ENCODE measurements around the gene SPRY4. TPM values are rescaled to one million over a fixed set of nuclear protein-coding genes. Genes with fewer than 3 reads are reported as not detected.

The SPRY4 gene
- total RNA-seq, 3 donors from 2014 or later: 13.0 to 18.0 (median 14.5) TPM

- TF ChIP-seq CTCF (IDR thresholded peaks at IDR 0.05) (no peak), POLR2AphosphoS5 (IDR thresholded peaks at IDR 0.05) (no peak), POLR2A (IDR thresholded peaks at IDR 0.05) (no peak)
- Histone ChIP-seq H3K36me3 (no peaks in the 10 kb centered on the region), H3K27ac (no peak overlapping the region), H3K4me1 (no peaks in the 10 kb centered on the region), H3K9me3 (no peaks in the 10 kb centered on the region), H3K4me3 (no peak overlapping the region), H3K27me3 (no peaks in the 10 kb centered on the region)
- intact Hi-C loops (cut with DNase I; ENCODE audit: low total_unique reads): no loop called here
- DNase-seq (ENCODE audit: low spot score in 2 of 2): no peak
These were observed 16.5 kb downstream of the SPRY4 start for GRCh38 chr5:142308358-142308757.

- DNase-seq (ENCODE audit: low spot score in 2 of 2): no peak
- intact Hi-C loops (cut with DNase I; ENCODE audit: low total_unique reads): no loop called here
- Histone ChIP-seq H3K9me3 (no peaks in the 10 kb centered on the region), H3K27me3 (no peaks in the 10 kb centered on the region), H3K4me1 (no peaks in the 10 kb centered on the region), H3K36me3 (no peaks in the 10 kb centered on the region), H3K4me3 (no peak overlapping the region), H3K27ac (no peak overlapping the region)
- TF ChIP-seq POLR2AphosphoS5 (IDR thresholded peaks at IDR 0.05): no peak
- TF ChIP-seq CTCF (IDR thresholded peaks at IDR 0.05): no peak
- no peak for TF ChIP-seq POLR2A (IDR thresholded peaks at IDR 0.05)
These were observed 17.5 kb downstream of the SPRY4 start for GRCh38 chr5:142307146-142307890.

GRCh38 chr5:142306077-142306502, 18.7 kb downstream of the SPRY4 start:
- H3K27me3 ChIP-seq: no peaks in the 10 kb centered on the region
- H3K27ac ChIP-seq: no peak overlapping the region
- no peaks in the 10 kb centered on the region for H3K9me3 ChIP-seq
- no peak overlapping the region for H3K4me3 ChIP-seq
- no peak for DNase-seq (ENCODE audit: low spot score in 2 of 2)
- no peaks in the 10 kb centered on the region for H3K36me3 ChIP-seq
- no peaks in the 10 kb centered on the region for H3K4me1 ChIP-seq
- TF ChIP-seq CTCF (IDR thresholded peaks at IDR 0.05) (no peak), POLR2AphosphoS5 (IDR thresholded peaks at IDR 0.05) (no peak), POLR2A (IDR thresholded peaks at IDR 0.05) (no peak)
- intact Hi-C loops (cut with DNase I; ENCODE audit: low total_unique reads): no loop called here

- Histone ChIP-seq H3K36me3 (no peaks in the 10 kb centered on the region), H3K4me1 (no peaks in the 10 kb centered on the region), H3K9me3 (no peaks in the 10 kb centered on the region), H3K27ac (no peak overlapping the region), H3K4me3 (no peak overlapping the region), H3K27me3 (no peaks in the 10 kb centered on the region)
- no peak for TF ChIP-seq CTCF (IDR thresholded peaks at IDR 0.05)
- TF ChIP-seq POLR2A (IDR thresholded peaks at IDR 0.05): no peak
- TF ChIP-seq POLR2AphosphoS5 (IDR thresholded peaks at IDR 0.05): no peak
- DNase-seq (ENCODE audit: low spot score in 2 of 2): no peak
- intact Hi-C loops (cut with DNase I; ENCODE audit: low total_unique reads): no loop called here
These were observed 19.6 kb downstream of the SPRY4 start for GRCh38 chr5:142305211-142305610.

- no peak for DNase-seq (ENCODE audit: low spot score in 2 of 2)
- TF ChIP-seq POLR2AphosphoS5 (IDR thresholded peaks at IDR 0.05) (no peak), POLR2A (IDR thresholded peaks at IDR 0.05) (no peak), CTCF (IDR thresholded peaks at IDR 0.05) (no peak)
- no peaks in the 10 kb centered on the region for H3K4me1 ChIP-seq
- H3K27ac ChIP-seq: no peak overlapping the region
- H3K4me3 ChIP-seq: no peak overlapping the region
- H3K9me3 ChIP-seq: no peaks in the 10 kb centered on the region
- H3K36me3 ChIP-seq: no peaks in the 10 kb centered on the region
- H3K27me3 ChIP-seq: no peaks in the 10 kb centered on the region
- intact Hi-C loops (cut with DNase I; ENCODE audit: low total_unique reads): no loop called here
These were observed 20.7 kb downstream of the SPRY4 start for GRCh38 chr5:142304013-142304701.
